KOPT-K1 (cell line): Measurements from ENCODE around the gene MEGF11.
"Not testable (repeated sequence)": the region's sequence is repeated elsewhere in the genome, so short reads cannot be mapped to it uniquely, and the experiment has no call there.

ENCODE experiments used
- H3K27ac ChIP-seq: fragments of 200-600 bp; sonication (generic); 2 replicates; pipeline ENCODE4 v1.5.1; 2016; ENCODE audit warnings: antibody characterized with exemption, mild to moderate bottlenecking, low read depth, low read length; ENCODE audit not compliant: poor library complexity, severe bottlenecking
- H3K36me3 ChIP-seq: fragments of 200-600 bp; sonication (generic); 2 replicates; pipeline ENCODE4 v1.5.1; 2017; ENCODE audit warnings: antibody characterized with exemption, mild to moderate bottlenecking, low read length, moderate library complexity; ENCODE audit not compliant: insufficient read depth
- H3K9me3 ChIP-seq: fragments of 200-600 bp; sonication (generic); 2 replicates; pipeline ENCODE4 v1.5.1; 2017; ENCODE audit warnings: antibody characterized with exemption, low read length, mild to moderate bottlenecking; ENCODE audit not compliant: insufficient read depth, poor library complexity, severe bottlenecking

MEGF11 gene

GRCh38 chr15:66022163-66022525 lies 231.4 kb downstream of the MEGF11 start:
- Histone ChIP-seq H3K9me3 (no peaks in the 10 kb centered on the region), H3K36me3 (no peaks in the 10 kb centered on the region), H3K27ac (no peak overlapping the region)

- H3K9me3 ChIP-seq = no peaks in the 10 kb centered on the region
- H3K36me3 ChIP-seq = no peaks in the 10 kb centered on the region
Observed at GRCh38 chr15:66021496-66022162, 231.9 kb downstream of the MEGF11 start.

DNA sequence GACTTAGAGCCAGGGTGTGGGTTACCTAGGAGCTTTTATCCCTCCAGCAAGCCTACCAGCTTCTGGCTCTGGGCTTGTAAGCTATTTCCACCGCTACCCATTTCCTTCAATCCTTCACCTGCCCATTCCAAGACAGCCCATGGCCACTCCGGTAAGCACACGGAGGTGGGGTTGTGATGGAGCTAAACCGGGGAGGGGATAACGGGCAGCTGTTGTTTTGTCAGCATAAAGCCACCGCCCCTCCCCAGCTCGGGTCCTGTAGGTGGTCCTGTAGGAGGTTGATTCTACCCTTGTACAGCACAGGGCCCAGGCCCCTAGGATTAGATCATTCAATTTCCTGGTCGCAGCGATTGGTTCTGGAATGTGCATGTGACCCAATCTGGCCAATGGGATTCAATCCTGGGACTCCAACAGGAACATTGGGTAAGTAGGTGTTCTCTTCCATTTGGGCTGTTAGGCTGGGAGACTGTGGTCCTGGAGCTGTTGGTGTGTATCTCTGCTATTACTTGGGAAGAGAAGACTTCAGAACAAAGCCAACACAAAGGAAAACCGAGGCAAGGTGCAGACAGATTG lies 233.6 kb downstream of the MEGF11 start:
- Histone ChIP-seq H3K9me3 (no peaks in the 10 kb centered on the region), H3K36me3 (no peaks in the 10 kb centered on the region), H3K27ac (no peak overlapping the region)

More at GRCh38 chr15:66021496-66022162, 231.9 kb downstream of the MEGF11 start:
- H3K27ac ChIP-seq = no peak overlapping the region

GRCh38 chr15:66019368-66019767 lies 234.2 kb downstream of the MEGF11 start:
- no peaks in the 10 kb centered on the region for H3K36me3 ChIP-seq
- no peaks in the 10 kb centered on the region for H3K9me3 ChIP-seq
- H3K27ac ChIP-seq = no peak overlapping the region

GRCh38 chr15:66018488-66018797 lies 235.1 kb downstream of the MEGF11 start:
- H3K36me3 ChIP-seq = no peaks in the 10 kb centered on the region
- no peak overlapping the region for H3K27ac ChIP-seq
- H3K9me3 ChIP-seq = no peaks in the 10 kb centered on the region

- Histone ChIP-seq H3K9me3 (no peaks in the 10 kb centered on the region), H3K36me3 (no peaks in the 10 kb centered on the region), H3K27ac (no peak overlapping the region)
Observed at GRCh38 chr15:66017792-66018487, 235.6 kb downstream of the MEGF11 start.

DNA sequence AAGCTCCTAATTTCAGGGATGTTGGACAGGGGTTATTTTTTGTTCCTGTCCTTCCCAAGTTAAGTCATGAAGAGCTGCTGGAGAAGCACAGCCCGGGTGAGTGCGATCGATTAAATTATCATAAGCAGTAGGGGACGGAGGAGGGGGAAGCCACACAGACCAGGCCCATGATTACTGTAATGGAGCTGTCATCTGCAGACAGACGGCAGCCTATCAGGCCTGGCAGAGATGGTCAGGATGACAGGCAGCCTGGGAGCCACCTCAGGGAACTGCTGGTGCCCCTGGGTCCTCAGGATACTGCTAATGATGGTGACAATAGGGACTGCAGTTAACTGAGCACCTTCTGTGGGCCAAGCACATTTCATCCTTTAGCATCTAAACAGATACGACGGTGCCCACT lies 236.6 kb downstream of the MEGF11 start:
- no peaks in the 10 kb centered on the region for H3K9me3 ChIP-seq
- H3K27ac ChIP-seq = no peak overlapping the region
- no peaks in the 10 kb centered on the region for H3K36me3 ChIP-seq

- Histone ChIP-seq H3K36me3 (no peaks in the 10 kb centered on the region), H3K9me3 (no peaks in the 10 kb centered on the region), H3K27ac (no peak overlapping the region)
Observed at GRCh38 chr15:66016199-66016598, 237.4 kb downstream of the MEGF11 start.

DNA sequence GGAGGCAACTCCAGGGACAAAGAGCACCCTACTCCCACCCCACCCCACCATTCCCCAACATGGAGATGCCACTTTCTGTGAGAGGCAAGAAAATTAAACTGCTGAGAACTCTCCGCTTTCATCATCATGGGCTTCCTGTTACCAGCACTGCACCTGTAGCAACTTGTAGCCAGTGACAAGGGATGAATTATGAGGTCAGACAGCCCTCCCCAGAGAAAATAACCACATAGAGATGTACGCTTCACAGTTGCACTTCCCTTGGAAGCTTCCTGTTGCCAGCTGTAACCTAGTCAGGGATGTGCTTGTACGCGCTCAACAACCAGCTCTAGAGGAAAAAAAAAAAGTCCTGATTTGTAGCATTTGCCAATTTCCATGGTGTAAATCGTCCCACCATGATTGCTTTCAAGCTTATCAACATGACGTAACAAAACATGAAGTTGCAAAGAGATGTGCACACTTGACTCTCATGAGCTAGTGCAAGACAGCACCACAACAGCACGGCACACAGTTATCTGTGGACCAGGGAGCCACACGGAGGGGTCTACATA lies 238.8 kb downstream of the MEGF11 start:
- H3K9me3 ChIP-seq = no peaks in the 10 kb centered on the region
- no peak overlapping the region for H3K27ac ChIP-seq

DNA sequence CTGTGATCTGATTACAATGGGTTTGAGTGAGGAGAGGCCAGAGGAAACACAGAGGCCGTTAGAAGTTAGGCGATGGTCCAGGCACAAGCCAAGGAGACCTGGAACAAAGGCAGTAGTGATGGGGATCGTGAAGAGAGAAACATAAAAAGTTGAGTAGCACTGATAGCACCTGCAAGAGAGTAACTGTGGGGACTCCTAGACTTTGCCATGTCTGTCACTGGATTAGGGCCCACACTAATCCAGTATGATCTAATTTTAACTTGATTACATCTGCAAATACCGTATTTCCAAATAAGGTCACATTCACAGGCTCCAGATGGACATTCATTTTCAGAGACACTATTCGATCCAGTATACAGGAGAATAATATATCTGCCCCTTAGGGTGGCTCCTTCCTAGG lies 239.5 kb downstream of the MEGF11 start:
- no peak overlapping the region for H3K27ac ChIP-seq
- H3K9me3 ChIP-seq = no peaks in the 10 kb centered on the region
- H3K36me3 ChIP-seq = no peaks in the 10 kb centered on the region

More for the DNA sequence above, 238.8 kb downstream of the MEGF11 start:
- no peaks in the 10 kb centered on the region for H3K36me3 ChIP-seq

- no peaks in the 10 kb centered on the region for H3K36me3 ChIP-seq
- H3K9me3 ChIP-seq = no peaks in the 10 kb centered on the region
- H3K27ac ChIP-seq = no peak overlapping the region
Observed at GRCh38 chr15:66008940-66009562, 244.5 kb downstream of the MEGF11 start.

DNA sequence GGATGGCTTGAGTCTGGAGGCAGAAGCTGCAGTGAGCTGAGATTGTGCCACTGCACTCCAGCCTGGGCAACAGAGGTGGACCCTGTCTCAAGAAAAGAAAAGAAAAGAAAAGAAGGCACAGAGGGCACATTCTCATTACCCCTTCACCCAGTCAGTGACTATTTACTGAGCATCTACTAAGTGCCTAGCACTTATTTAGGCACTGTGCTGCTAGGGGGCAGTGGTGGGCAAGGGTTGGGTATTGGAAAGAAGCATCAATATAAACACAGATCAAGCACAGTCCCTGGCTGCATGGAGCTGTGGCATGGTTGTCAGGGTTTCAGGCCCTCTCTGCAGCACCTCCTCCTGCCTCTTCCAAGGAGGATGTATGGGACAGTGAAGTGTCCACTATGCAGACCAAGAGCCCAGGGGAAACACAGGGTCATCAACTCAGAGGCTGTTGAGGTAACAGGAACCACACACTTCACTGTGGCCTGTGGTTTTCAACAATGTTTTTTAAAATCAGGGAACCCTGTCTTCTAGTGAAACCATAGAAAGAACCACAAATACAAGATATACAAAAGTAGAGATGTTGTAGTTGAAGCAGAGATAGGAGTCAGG lies 245.8 kb downstream of the MEGF11 start:
- H3K27ac ChIP-seq = no peak overlapping the region
- no peaks in the 10 kb centered on the region for H3K36me3 ChIP-seq
- no peaks in the 10 kb centered on the region for H3K9me3 ChIP-seq

DNA sequence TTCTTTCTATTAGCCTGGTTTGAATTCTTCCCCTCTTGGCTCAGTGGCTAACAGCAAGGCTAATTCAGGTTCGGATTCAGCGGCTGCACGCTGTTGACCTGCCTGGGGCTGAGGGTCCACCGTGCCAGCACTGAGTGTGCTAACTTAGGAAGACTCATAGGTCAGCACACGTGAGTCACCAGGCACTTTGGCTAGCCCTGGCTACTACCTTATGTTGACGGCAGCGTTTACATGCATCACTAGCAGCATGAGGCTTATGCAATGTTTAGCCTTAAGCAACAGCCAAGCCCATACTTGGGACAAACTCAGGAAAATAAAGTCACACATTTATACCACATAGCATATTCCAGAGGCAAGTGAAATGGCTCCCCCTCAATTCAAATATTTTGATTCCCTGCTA lies 246.6 kb downstream of the MEGF11 start:
- Histone ChIP-seq H3K36me3 (no peaks in the 10 kb centered on the region), H3K9me3 (no peaks in the 10 kb centered on the region), H3K27ac (no peak overlapping the region)

- no peaks in the 10 kb centered on the region for H3K9me3 ChIP-seq
- H3K27ac ChIP-seq = no peak overlapping the region
- no peaks in the 10 kb centered on the region for H3K36me3 ChIP-seq
Observed at GRCh38 chr15:66004618-66005262, 248.8 kb downstream of the MEGF11 start.

GRCh38 chr15:66003129-66003528 lies 250.4 kb downstream of the MEGF11 start:
- not testable (repeated sequence) for H3K27ac ChIP-seq, H3K36me3 ChIP-seq, H3K9me3 ChIP-seq
